Natural killer cell treated with Interleukin-12 subunit alpha and Interleukin-12 subunit beta and Interleukin-15 and Interleukin-18, amount 100 ng/mL, for 72 hours (primary cell): ENCODE measurements around the gene ZNF541. TPM values are rescaled to one million over a fixed set of nuclear protein-coding genes. Genes with fewer than 3 reads are reported as not detected.
"Not testable (repeated sequence)": the region's sequence is repeated elsewhere in the genome, so short reads cannot be mapped to it uniquely, and the experiment has no call there.

Experiments
- ATAC-seq, 2 donors: fragments of 150-1000 bp; cut with Tn5 transposase in 1 of 2; sonication (Bioruptor Pico), chemical (Tn5 transposase) in 1 of 2; 2 replicates each; pipeline ENCODE4 v1.10.0; 2021
- DNase-seq: peaks from one replicate; pipeline ENCODE4 v3.0.0; 2022; ENCODE audit warnings: low spot score
- H3K27ac Mint-ChIP-seq, 2 donors: 1 replicate in 1 of 2; 2 replicates in 1 of 2; pipeline ENCODE4 v1.8.0; 2022; ENCODE audit warnings: mixed read lengths in 2 of 2, mild to moderate bottlenecking in 1 of 2, moderate library complexity in 1 of 2
- H3K27me3 Mint-ChIP-seq, 2 donors: 1 replicate in 1 of 2; 2 replicates in 1 of 2; pipeline ENCODE4 v1.8.0; 2022; ENCODE audit warnings: mixed read lengths in 2 of 2
- H3K36me3 Mint-ChIP-seq: one replicate; pipeline ENCODE4 v1.8.0; 2022; ENCODE audit warnings: mixed read lengths
- H3K4me1 Mint-ChIP-seq, 2 donors: 1 replicate in 1 of 2; 2 replicates in 1 of 2; pipeline ENCODE4 v1.8.0; 2022; ENCODE audit warnings: low read depth in 2 of 2, mixed read lengths in 2 of 2, mild to moderate bottlenecking in 1 of 2
- H3K4me3 Mint-ChIP-seq: one replicate; pipeline ENCODE4 v1.8.0; 2022; ENCODE audit warnings: mixed read lengths
- H3K9me3 Mint-ChIP-seq: 2 replicates; pipeline ENCODE4 v1.8.0; 2022; ENCODE audit warnings: mixed read lengths
- total RNA-seq, 2 donors: library from RNA; stranded (reverse); gene quantifications; one replicate each; pipeline ENCODE4 v1.2.3, GENCODE V29; 2022

The ZNF541 gene
- total RNA-seq, 2 donors from 2014 or later = 0.10 TPM; not detected in 1

- Mint-ChIP-seq H3K9me3 (no peaks in the 10 kb centered on the region), H3K27ac (peak overlapping the region; percentile 70 to 72), H3K27me3 (no peaks in the 10 kb centered on the region), H3K4me1 (peaks cover 10 to 28% of the 10 kb centered on the region in 2 donors), H3K4me3 (peak overlapping the region; percentile 79), H3K36me3 (no peaks in the 10 kb centered on the region)
- peak; percentile 96 to 97 for ATAC-seq
- peak; percentile 96 for DNase-seq
Measured at GRCh38 chr19:47608074-47608918, 35.3 kb upstream of the ZNF541 start.

GRCh38 chr19:47607564-47608073 is 34.7 kb upstream of the ZNF541 start:
- DNase-seq (no peak), ATAC-seq (no peak)
- Mint-ChIP-seq H3K9me3 (no peaks in the 10 kb centered on the region), H3K36me3 (no peaks in the 10 kb centered on the region), H3K27me3 (no peaks in the 10 kb centered on the region), H3K4me1 (peaks cover 12 to 30% of the 10 kb centered on the region in 2 donors), H3K27ac (peak overlapping the region; percentile 70 to 72), H3K4me3 (peak overlapping the region; percentile 79)

GRCh38 chr19:47603706-47604565 is 31.0 kb upstream of the ZNF541 start:
- Mint-ChIP-seq H3K4me1 (peaks cover 17 to 32% of the 10 kb centered on the region in 2 donors), H3K9me3 (no peaks in the 10 kb centered on the region), H3K36me3 (no peaks in the 10 kb centered on the region), H3K4me3 (no peak overlapping the region), H3K27me3 (no peaks in the 10 kb centered on the region), H3K27ac (no peak overlapping the region)
- ATAC-seq (no peak), DNase-seq (no peak)

DNA sequence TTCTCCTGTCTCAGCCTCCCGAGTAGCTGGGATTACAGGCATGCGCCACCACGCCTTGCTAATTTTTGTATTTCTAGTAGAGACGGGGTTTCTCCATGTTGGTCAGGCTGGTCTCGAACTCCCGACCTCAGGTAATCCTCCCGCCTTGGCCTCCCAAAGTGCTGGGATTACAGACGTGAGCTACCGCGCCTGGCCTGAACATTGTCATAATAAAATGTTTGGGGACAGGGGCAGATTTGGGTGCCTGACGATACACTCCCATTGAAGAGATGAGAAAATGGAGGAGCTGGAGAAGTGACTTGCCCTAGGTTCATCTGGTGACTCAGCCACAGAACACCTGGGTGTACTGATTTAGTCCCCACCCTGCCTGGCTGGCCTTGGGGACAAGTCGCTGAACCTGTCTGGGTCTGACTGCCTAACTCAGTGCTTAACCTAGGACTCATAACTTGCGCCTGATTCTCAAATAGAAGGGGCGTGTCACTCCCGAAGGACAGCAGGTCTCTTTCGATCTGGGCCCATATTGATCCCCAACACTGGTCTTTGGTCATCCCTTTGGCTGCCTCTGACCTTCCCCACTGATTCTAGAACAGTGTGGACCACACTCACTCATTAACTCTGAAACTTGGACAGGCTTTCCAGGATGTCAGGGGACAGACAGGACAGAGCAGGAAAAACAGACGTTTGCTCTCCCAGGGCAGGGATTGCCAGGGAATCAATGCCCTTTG is 28.4 kb upstream of the ZNF541 start:
- Mint-ChIP-seq H3K4me1 (peaks cover 25 to 33% of the 10 kb centered on the region in 2 donors), H3K27ac (peak overlapping the region; percentile 79 to 91), H3K36me3 (no peaks in the 10 kb centered on the region), H3K27me3 (no peaks in the 10 kb centered on the region), H3K9me3 (no peaks in the 10 kb centered on the region), H3K4me3 (peak overlapping the region; percentile 99)
- DNase-seq (no peak), ATAC-seq (no peak)

DNA sequence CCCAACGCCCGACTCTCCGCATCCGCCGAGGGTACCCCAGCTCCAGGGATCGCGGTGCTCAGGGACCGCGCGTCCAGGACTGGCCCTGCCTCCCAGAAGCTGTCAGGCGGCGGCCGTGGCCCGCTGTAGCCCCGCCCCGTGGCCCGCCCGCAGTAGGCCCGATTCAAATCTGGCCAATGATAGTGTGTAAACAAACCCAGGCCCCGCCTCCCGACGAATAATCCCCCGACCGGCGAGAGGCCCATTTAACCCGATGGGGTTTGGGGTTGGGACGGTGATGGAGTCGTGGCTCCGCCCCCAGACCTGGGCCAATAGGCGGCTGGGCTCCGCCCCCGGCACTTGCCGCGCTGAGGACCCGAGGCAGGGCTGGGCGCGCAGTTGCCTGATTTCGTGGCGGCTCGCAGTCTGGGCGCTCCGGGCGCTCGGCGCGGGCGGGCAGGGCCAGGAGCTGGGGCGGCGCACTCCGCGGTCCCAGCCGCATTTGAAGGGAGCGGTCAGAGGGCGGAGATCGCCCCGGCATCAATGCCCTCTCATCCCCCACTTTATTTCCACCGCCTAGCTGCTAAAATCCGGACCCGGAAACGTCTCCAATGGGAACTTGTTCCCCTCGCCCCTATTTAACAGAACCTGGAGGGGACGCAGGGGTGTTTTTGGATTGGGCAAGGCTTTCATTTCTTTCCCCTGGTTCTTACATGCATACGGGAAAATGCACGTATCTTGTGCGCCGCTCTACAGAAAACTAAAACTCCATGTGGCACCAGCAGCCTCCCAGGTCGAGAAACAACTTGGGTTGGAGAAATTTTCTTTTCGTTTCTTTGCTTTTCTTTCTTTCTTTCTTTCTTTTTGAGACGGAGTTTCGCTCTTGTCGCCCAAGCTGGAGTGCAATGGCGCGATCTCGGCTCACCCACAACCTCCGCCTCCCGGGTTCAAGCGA is 27.6 kb upstream of the ZNF541 start:
- Mint-ChIP-seq H3K36me3 (no peaks in the 10 kb centered on the region), H3K9me3 (no peaks in the 10 kb centered on the region), H3K27me3 (no peaks in the 10 kb centered on the region), H3K27ac (peak overlapping the region; percentile 79 to 91), H3K4me3 (peak overlapping the region; percentile 99), H3K4me1 (peaks cover 33 to 39% of the 10 kb centered on the region in 2 donors)
- ATAC-seq (peak; percentile 98), DNase-seq (peak; percentile 99)

- not testable (repeated sequence) for H3K27me3 Mint-ChIP-seq, ATAC-seq, DNase-seq, H3K36me3 Mint-ChIP-seq, H3K9me3 Mint-ChIP-seq
- H3K27ac Mint-ChIP-seq = peak overlapping the region; percentile 79 to 91
- peak overlapping the region; percentile 99 for H3K4me3 Mint-ChIP-seq
- H3K4me1 Mint-ChIP-seq = peaks cover 33 to 39% of the 10 kb centered on the region in 2 donors
Measured at GRCh38 chr19:47599671-47600245, 26.8 kb upstream of the ZNF541 start.

- Mint-ChIP-seq H3K36me3 (no peaks in the 10 kb centered on the region), H3K27ac (peak overlapping the region; percentile 28 to 49), H3K27me3 (no peaks in the 10 kb centered on the region), H3K4me3 (peak overlapping the region; percentile 99), H3K4me1 (peaks cover 30 to 33% of the 10 kb centered on the region in 2 donors), H3K9me3 (no peaks in the 10 kb centered on the region)
- DNase-seq (no peak), ATAC-seq (no peak)
Measured at GRCh38 chr19:47598407-47599349, 25.7 kb upstream of the ZNF541 start.

- Mint-ChIP-seq H3K27ac (peak overlapping the region; percentile 4 to 22), H3K9me3 (no peaks in the 10 kb centered on the region), H3K4me3 (peak overlapping the region; percentile 49), H3K4me1 (peaks cover 24 to 26% of the 10 kb centered on the region in 2 donors), H3K27me3 (peaks cover 0 to 2% of the 10 kb centered on the region in 2 donors), H3K36me3 (no peaks in the 10 kb centered on the region)
- no peak for ATAC-seq
- DNase-seq = no peak
Measured at GRCh38 chr19:47595944-47596343, 23.0 kb upstream of the ZNF541 start.

DNA sequence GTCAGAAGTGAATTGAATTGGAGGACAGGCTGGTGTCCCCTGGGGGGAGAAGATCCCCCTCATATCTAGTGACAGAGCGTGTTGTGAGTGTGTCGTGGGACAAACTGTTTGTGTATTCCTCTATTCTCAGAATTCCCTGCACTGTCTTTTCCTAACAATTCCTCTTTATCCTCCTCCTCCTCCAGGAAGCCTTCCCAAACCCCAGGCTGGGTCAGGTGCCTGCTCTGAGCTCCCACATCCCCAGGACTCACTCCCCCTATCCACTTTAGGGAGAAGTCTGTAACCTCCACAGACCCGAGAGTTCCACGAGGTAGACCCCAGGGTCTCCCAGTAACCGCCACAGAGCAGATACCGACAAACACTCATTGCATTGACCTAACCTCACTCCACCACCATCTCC is 20.9 kb upstream of the ZNF541 start:
- no peak overlapping the region for H3K27ac Mint-ChIP-seq
- no peak for DNase-seq
- ATAC-seq = no peak
- no peak overlapping the region for H3K4me3 Mint-ChIP-seq
- H3K27me3 Mint-ChIP-seq = peaks cover 8% of the 10 kb centered on the region in 2 donors
- H3K9me3 Mint-ChIP-seq = no peaks in the 10 kb centered on the region
- peaks cover 13 to 16% of the 10 kb centered on the region in 2 donors for H3K4me1 Mint-ChIP-seq
- no peaks in the 10 kb centered on the region for H3K36me3 Mint-ChIP-seq

GRCh38 chr19:47589824-47590223 is 16.9 kb upstream of the ZNF541 start:
- H3K4me1 Mint-ChIP-seq = no peaks in the 10 kb centered on the region
- DNase-seq (no peak), ATAC-seq (no peak)
- no peaks in the 10 kb centered on the region for H3K9me3 Mint-ChIP-seq
- no peak overlapping the region for H3K27ac Mint-ChIP-seq
- no peak overlapping the region for H3K4me3 Mint-ChIP-seq
- peaks cover 8% of the 10 kb centered on the region in 2 donors for H3K27me3 Mint-ChIP-seq
- no peaks in the 10 kb centered on the region for H3K36me3 Mint-ChIP-seq

DNA sequence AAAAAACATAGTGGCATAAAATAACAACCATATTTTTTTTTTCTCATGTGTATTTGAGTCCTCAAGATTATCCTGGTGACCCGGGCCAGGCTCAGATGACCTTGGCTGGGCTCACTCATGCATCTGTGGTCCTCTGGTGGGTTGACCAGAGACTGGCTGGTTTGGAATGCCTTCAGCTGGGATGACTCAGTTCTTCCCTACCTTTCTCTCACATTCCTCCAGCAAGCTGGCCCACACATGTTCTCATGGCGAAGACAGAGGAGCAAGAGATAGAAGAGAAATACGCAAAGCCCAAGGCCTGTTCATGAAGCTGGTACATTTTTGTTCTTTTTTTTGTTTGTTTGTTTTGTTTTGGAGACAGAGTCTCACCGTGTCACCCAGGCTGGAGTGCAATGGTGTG is 14.3 kb upstream of the ZNF541 start:
- no peaks in the 10 kb centered on the region for H3K9me3 Mint-ChIP-seq
- H3K36me3 Mint-ChIP-seq = no peaks in the 10 kb centered on the region
- ATAC-seq (no peak), DNase-seq (no peak)
- no peak overlapping the region for H3K27ac Mint-ChIP-seq
- H3K27me3 Mint-ChIP-seq = peaks cover 8 to 13% of the 10 kb centered on the region in 2 donors
- H3K4me3 Mint-ChIP-seq = no peak overlapping the region
- peaks cover 4% of the 10 kb centered on the region in 2 donors for H3K4me1 Mint-ChIP-seq
